HFF-Myc (cell line): ENCODE measurements around the gene NUTM2A.
"Not testable (repeated sequence)": the region's sequence is repeated elsewhere in the genome, so short reads cannot be mapped to it uniquely, and the experiment has no call there.

Experiments
- DNase-seq: peaks from one replicate; pipeline ENCODE4 v3.0.0-alpha.2; 2011; ENCODE audit warnings: low read depth; ENCODE audit errors: extremely low read depth
- H3K4me3 ChIP-seq: replicated peaks from 2 replicates; pipeline ENCODE4 v1.5.1; 2011; ENCODE audit warnings: low read depth, mild to moderate bottlenecking, control low read depth, low read length

Gene NUTM2A

GRCh38 chr10:87225148-87225547, at the start of gene NUTM2A:
Gene NUTM2A (plus strand): TSS chr10:87225448. CDS start chr10:87225831, 383 bp downstream.
- not testable (repeated sequence) for DNase-seq, H3K4me3 ChIP-seq

GRCh38 chr10:87177587-87177986, 47.7 kb upstream of the NUTM2A start:
- H3K4me3 ChIP-seq, DNase-seq: not testable (repeated sequence)

- not testable (repeated sequence) for DNase-seq, H3K4me3 ChIP-seq
Measured at GRCh38 chr10:87184421-87184820, 40.8 kb upstream of the NUTM2A start.

GRCh38 chr10:87186016-87186415, 39.2 kb upstream of the NUTM2A start:
- H3K4me3 ChIP-seq, DNase-seq: not testable (repeated sequence)

- DNase-seq, result not testable (repeated sequence)
Measured at GRCh38 chr10:87187573-87187972, 37.7 kb upstream of the NUTM2A start.

GRCh38 chr10:87191841-87192240, 33.4 kb upstream of the NUTM2A start:
- not testable (repeated sequence) for H3K4me3 ChIP-seq, DNase-seq

More at GRCh38 chr10:87187573-87187972, 37.7 kb upstream of the NUTM2A start:
- H3K4me3 ChIP-seq, result not testable (repeated sequence)

- DNase-seq, H3K4me3 ChIP-seq: not testable (repeated sequence)
Measured at GRCh38 chr10:87200924-87201323, 24.3 kb upstream of the NUTM2A start.

- not testable (repeated sequence) for DNase-seq
Measured at GRCh38 chr10:87204801-87205200, 20.4 kb upstream of the NUTM2A start.

GRCh38 chr10:87206922-87207321, 18.3 kb upstream of the NUTM2A start:
- DNase-seq, H3K4me3 ChIP-seq: not testable (repeated sequence)

More at GRCh38 chr10:87204801-87205200, 20.4 kb upstream of the NUTM2A start:
- not testable (repeated sequence) for H3K4me3 ChIP-seq

- not testable (repeated sequence) for H3K4me3 ChIP-seq, DNase-seq
Measured at GRCh38 chr10:87210309-87210708, 14.9 kb upstream of the NUTM2A start.

GRCh38 chr10:87211848-87212247, 13.4 kb upstream of the NUTM2A start:
- DNase-seq, H3K4me3 ChIP-seq: not testable (repeated sequence)

GRCh38 chr10:87213150-87213765, 12.0 kb upstream of the NUTM2A start:
- not testable (repeated sequence) for H3K4me3 ChIP-seq, DNase-seq

GRCh38 chr10:87213806-87214205, 11.4 kb upstream of the NUTM2A start:
- H3K4me3 ChIP-seq, DNase-seq: not testable (repeated sequence)

- DNase-seq, H3K4me3 ChIP-seq: not testable (repeated sequence)
Measured at GRCh38 chr10:87216120-87216519, 9.1 kb upstream of the NUTM2A start.

- not testable (repeated sequence) for DNase-seq, H3K4me3 ChIP-seq
Measured at GRCh38 chr10:87219370-87219769, 5.9 kb upstream of the NUTM2A start.

GRCh38 chr10:87222789-87223188, 2.5 kb upstream of the NUTM2A start:
- H3K4me3 ChIP-seq, DNase-seq: not testable (repeated sequence)

GRCh38 chr10:87228247-87228646, 3.0 kb downstream of the NUTM2A start:
- not testable (repeated sequence) for H3K4me3 ChIP-seq, DNase-seq

- not testable (repeated sequence) for DNase-seq, H3K4me3 ChIP-seq
Measured at GRCh38 chr10:87229211-87229610, 4.0 kb downstream of the NUTM2A start.

- H3K4me3 ChIP-seq, DNase-seq: not testable (repeated sequence)
Measured at GRCh38 chr10:87234854-87235253, 9.6 kb downstream of the NUTM2A start.

GRCh38 chr10:87237244-87237643, 12.0 kb downstream of the NUTM2A start:
- not testable (repeated sequence) for H3K4me3 ChIP-seq, DNase-seq
